ENCODE data around the gene CLSTN2.

DNA sequence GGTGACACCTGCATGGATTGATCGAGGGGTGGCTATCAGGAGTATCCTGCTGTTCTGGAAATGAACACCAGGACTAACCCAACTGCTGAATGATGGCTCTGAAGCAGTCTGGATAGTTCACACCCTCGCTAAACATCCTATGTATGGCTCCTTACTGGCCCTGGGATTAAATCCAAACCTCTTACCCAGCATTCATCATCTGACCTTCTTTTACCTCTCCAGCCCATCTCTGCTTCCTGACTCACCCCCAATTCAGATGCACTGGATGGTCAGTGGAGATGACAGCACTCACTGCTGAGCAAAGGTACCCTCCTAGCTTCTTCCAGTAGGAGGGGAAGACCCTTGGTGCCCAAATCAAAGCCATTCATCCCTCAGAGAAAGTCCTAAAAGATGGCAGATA is 507.6 kb downstream of the CLSTN2 start:
- TF ChIP-seq, protein P1, sequence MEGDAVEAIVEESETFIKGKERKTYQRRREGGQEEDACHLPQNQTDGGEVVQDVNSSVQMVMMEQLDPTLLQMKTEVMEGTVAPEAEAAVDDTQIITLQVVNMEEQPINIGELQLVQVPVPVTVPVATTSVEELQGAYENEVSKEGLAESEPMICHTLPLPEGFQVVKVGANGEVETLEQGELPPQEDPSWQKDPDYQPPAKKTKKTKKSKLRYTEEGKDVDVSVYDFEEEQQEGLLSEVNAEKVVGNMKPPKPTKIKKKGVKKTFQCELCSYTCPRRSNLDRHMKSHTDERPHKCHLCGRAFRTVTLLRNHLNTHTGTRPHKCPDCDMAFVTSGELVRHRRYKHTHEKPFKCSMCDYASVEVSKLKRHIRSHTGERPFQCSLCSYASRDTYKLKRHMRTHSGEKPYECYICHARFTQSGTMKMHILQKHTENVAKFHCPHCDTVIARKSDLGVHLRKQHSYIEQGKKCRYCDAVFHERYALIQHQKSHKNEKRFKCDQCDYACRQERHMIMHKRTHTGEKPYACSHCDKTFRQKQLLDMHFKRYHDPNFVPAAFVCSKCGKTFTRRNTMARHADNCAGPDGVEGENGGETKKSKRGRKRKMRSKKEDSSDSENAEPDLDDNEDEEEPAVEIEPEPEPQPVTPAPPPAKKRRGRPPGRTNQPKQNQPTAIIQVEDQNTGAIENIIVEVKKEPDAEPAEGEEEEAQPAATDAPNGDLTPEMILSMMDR (conservative IDR thresholded peaks at IDR 0.05 in 1 of 2, IDR thresholded peaks at IDR 0.05 in 1 of 2; ENCODE audit: extremely low read depth in 1 of 2, insufficient read depth in 1 of 2, low read depth in 1 of 2, low read length in 2 of 2): no peak
- no peak for TF ChIP-seq EZH2 (IDR thresholded peaks at IDR 0.05; ENCODE audit: borderline replicate concordance, low read length)
